NCI-H2107 treated with DMSO at 0.1 percent for 48 hours (cell line): ENCODE data around the gene RAB5B.

Experiments
- DNase-seq: peaks from one replicate; lab custom pipeline; 2025; ENCODE audit not compliant: unreplicated experiment; lab: John Stamatoyannopoulos, UW

RAB5B gene

GRCh38 chr12:55973599-55974307, at the start of gene RAB5B:
Gene RAB5B (plus strand): TSS chr12:55974078. CDS start chr12:55986961, 12,883 bp downstream.
- DNase-seq, result peak; percentile 99

GRCh38 chr12:55925371-55925770, 48.5 kb upstream of the RAB5B start:
- no peak for DNase-seq

GRCh38 chr12:55925870-55926737, 47.8 kb upstream of the RAB5B start:
- no peak for DNase-seq

GRCh38 chr12:55926738-55927587, 46.9 kb upstream of the RAB5B start:
- peak; percentile 96 for DNase-seq

- DNase-seq, result peak; percentile 28
Measured at GRCh38 chr12:55927588-55928502, 46.0 kb upstream of the RAB5B start, which contains the start of gene PYM1. Gene PYM1 (minus strand): TSS chr12:55927894. CDS start chr12:55927761, 133 bp downstream.

GRCh38 chr12:55929306-55929791, 44.5 kb upstream of the RAB5B start:
- no peak for DNase-seq

DNA sequence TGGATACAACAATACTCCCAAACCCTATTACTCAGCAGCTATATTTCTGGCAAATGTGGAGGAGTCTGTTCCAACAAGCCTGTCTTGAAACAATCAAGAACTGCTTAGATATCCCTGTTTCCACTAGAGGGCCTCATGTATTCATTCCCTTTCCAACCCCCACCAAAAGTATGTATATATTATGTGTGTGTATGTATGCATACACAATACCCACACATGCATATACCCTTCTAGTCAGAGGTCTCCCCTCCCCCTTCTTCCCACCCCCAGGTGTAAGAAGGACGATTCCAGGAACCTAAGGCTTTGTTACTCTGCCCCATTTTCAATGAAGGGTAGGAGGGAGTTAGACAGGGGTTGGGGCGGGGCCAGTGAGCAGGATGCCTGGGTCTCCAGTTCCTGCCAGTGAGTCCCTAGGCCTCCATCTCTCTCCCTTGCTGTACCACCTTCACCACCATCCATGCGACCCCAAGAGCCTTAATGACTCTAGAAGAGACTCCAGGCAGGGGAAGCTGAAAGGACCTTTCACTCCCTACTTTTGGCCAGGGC, 43.0 kb upstream of the RAB5B start, which contains the start of gene DGKA:
DGKA (plus strand) TSS at position 392 of the 546 bp plus-strand sequence. CDS start 5,342 bp downstream, outside the sequence.
- DNase-seq, result peak; percentile 37

DNA sequence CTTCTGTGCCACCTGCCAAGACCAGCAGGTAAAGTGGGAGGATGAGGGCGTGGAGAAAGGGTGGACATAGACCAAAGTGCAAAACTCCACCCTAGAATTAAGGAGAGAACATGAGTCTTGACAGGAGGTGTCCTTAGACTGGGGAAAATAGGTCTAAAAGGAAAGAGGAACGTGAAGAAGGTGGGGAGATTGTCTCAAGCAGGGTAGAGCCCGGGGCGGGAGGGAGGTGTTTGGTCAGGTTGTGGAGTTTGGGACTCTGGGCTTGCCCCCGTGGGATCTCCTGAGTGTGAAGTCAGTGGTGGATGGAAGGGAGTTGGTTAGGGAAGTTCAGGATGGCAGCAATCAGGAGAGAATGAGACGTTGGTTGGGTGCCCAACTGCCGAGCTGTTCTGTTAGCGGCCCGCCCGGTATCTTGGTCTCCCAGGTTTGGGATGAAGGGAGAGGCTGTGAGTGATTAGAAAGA, 42.5 kb upstream of the RAB5B start:
- no peak for DNase-seq

- no peak for DNase-seq
Measured at GRCh38 chr12:55931780-55932550, 41.9 kb upstream of the RAB5B start.

DNA sequence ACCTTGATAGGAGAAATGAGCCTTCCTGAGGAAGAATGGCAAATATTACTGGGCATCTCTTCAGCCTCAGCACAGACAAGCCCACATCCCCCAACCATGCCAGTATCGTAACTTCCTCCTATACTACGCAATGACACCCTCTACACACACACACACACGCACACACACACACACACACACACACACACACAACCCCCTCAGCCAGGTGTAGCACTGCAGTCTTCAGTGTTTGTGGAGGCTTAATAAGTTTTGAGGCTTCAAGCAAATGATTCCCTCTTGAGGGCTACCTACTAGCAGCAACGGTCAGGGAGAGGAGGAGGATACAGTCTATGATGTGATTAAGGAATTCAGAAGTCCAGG, 41.3 kb upstream of the RAB5B start:
- no peak for DNase-seq

GRCh38 chr12:55933169-55933798, 40.6 kb upstream of the RAB5B start:
- no peak for DNase-seq

DNA sequence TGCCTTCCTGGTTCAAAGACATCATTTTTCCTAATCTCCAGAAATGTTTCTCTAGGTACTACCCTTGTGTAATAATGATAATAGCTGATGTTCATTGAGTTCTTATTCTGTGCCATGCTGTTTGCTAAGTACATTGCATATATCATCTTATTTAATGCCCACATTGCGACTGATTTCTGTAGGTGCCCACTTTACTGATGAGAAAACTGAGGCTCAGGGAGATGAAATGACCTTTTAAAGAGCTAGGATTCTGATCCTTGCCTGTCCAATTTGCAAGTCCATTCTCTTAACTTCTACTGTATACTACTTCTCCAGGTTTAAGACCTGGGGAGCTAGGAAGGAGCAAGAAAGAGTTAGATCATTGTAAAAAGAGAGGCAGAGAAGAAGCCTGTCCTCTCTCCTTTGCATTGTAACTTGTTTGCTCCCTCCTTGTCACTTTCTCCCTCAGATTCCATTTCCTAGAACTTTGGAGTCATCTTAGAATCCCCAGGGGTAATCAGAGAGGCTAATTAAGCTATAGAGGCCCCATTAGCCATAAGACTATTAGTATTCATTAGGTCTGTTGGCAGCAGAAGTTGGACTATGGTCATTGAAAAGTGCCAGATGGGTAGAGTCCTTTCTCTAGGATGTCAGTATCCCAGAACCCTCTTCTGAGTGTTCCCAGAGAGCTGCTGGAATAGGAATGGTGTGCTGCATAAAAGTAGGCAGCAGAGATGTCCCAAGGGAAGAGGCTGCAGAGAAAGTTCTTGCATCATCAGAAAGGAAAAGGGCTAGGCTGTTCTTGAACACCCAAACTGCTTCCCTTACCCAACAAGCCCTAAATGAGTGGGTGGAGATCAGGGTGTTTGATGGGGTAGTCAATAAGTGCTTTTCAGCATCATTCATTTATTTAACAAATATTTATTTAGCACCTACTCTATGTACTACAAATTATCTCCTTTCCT, 39.8 kb upstream of the RAB5B start:
- no peak for DNase-seq

DNA sequence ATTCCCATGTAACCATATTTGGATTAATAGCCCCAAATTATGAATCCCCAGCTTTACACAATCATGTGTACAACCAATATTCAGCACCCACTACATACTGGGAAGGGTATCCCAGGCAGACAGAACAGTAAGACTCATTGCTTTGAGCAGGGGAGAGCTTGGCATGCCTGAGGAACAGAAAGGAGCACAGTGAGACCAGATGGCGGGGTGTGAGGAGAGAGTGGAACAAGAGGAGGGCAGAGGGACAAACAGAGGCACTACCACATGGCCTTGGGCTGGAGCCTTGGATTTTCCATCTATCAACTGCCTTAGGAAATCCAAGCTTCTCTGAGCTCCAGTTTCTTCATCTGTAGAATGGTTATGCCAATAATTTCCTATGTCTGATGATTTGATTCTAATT, 39.1 kb upstream of the RAB5B start:
- no peak for DNase-seq

- DNase-seq, result no peak
Measured at GRCh38 chr12:55935738-55936151, 38.1 kb upstream of the RAB5B start.

- DNase-seq, result no peak
Measured at GRCh38 chr12:55937981-55938380, 35.9 kb upstream of the RAB5B start.

DNA sequence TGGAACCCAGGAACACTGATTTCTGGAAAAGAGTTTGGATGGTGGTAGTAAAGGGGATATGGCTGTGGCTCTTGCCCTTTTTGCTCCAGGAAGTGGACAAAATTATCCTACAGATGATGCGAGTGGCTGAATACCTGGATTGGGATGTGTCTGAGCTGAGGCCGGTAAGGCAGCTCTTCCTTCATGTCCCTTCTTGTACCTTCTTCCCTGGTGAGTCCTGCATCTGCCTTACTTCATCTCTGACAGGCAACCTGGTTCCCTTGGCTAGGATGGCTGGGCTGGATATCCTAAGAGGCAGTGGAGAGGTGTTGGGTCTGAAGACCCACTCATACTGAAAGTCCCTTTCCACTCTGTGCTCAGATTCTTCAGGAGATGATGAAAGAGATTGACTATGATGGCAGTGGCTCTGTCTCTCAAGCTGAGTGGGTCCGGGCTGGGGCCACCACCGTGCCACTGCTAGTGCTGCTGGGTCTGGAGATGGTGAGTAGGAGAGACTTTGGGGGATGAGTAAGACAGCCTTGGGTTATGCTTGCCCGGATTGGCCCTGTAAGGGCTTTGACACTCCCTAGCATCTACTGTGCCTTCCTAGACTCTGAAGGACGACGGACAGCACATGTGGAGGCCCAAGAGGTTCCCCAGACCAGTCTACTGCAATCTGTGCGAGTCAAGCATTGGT, 34.9 kb upstream of the RAB5B start:
- no peak for DNase-seq
